ENCODE results near the gene TPBGL.

Gene TPBGL

DNA sequence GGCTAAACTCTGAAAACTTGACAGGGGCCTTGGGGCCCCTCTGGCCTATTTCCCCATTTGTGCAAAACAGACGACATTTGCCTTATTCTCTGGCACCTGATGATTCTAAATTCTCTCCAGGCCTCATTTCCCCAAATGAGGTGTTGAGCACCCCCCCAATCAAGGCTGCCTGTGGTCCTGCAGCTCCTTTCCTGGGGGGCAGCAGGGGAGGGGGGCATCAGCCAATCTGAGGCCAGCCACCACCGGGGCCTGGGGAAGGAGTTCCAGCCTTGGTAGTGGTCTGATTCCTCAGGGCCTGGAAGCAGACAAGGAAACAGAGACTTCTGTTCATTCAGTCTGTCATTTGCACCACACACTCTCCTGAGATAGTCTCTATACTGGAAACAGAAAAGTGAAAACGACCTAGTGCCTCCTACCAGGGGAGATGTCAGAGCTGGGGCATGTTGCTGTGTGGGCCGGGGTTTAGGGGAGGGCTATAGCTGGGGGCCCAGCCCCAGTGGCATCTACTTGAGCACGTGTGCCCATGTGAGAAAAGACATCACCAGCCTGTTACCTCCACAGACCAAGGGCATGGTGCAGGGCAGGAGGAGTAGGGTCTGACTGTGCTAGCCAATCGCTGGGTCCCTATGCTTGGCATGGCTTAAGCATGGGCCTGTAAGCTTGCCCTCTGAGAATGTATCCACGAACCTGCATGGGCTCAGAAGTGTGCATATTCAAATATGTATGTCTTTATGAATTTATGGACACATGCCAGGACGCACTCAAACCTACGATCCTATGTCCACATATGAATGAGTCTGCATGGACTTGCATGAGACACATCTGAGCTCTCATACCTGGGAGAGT is 1.8 kb upstream of the TPBGL start:
- DNase-seq (ENCODE audit: low read depth in 2 of 2), result no peak
- TF ChIP-seq, protein P1, sequence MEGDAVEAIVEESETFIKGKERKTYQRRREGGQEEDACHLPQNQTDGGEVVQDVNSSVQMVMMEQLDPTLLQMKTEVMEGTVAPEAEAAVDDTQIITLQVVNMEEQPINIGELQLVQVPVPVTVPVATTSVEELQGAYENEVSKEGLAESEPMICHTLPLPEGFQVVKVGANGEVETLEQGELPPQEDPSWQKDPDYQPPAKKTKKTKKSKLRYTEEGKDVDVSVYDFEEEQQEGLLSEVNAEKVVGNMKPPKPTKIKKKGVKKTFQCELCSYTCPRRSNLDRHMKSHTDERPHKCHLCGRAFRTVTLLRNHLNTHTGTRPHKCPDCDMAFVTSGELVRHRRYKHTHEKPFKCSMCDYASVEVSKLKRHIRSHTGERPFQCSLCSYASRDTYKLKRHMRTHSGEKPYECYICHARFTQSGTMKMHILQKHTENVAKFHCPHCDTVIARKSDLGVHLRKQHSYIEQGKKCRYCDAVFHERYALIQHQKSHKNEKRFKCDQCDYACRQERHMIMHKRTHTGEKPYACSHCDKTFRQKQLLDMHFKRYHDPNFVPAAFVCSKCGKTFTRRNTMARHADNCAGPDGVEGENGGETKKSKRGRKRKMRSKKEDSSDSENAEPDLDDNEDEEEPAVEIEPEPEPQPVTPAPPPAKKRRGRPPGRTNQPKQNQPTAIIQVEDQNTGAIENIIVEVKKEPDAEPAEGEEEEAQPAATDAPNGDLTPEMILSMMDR (IDR thresholded peaks at IDR 0.05; ENCODE audit: low read depth, low read length), result no peak
- H3K4me3 ChIP-seq (replicated peaks in 1 of 2; ENCODE audit: low read depth in 2 of 2, low read length in 2 of 2), result no peak overlapping the region

DNA sequence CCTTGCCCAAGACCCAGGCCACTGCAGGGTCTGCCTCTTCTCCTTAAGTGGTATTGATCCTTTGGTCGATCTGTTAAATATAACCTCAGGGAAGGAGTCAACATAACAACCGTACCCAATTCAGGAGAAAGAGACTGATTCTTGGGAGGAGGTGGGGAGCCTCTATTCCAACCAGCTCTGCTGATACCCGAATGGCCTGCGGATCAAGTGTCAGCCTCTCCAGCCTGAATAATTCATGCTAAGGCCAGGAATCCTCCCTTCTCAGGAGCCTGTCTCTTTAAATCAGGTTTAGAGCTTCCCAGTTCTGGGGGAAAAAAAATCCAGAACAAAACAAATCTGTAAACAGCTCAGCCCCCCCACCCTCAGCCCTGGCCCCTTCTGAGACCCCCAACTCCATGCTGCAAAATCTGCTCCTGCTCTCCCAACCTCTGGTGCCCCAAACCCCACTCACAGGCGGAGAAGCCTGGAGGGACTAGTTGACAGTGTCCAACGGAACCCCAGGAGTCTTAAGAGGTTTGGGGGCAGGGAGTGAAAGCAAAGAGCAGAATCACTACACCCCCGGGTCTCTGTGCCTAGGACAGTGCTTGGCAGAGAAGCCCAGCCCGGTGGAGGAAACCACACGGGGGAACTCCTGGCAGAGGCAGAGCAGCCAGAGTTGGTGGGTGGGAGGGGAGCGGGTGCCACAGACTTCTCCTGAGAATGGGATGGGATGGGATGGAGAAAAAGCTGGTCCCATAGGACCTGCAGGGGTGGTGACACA is 863 bp upstream of the TPBGL start:
- no peak for DNase-seq (ENCODE audit: low read depth in 2 of 2)
- no peak overlapping the region for H3K4me3 ChIP-seq (replicated peaks in 1 of 2; ENCODE audit: low read depth in 2 of 2, low read length in 2 of 2)
- TF ChIP-seq, protein P1 (IDR thresholded peaks at IDR 0.05; ENCODE audit: low read depth, low read length), result no peak

DNA sequence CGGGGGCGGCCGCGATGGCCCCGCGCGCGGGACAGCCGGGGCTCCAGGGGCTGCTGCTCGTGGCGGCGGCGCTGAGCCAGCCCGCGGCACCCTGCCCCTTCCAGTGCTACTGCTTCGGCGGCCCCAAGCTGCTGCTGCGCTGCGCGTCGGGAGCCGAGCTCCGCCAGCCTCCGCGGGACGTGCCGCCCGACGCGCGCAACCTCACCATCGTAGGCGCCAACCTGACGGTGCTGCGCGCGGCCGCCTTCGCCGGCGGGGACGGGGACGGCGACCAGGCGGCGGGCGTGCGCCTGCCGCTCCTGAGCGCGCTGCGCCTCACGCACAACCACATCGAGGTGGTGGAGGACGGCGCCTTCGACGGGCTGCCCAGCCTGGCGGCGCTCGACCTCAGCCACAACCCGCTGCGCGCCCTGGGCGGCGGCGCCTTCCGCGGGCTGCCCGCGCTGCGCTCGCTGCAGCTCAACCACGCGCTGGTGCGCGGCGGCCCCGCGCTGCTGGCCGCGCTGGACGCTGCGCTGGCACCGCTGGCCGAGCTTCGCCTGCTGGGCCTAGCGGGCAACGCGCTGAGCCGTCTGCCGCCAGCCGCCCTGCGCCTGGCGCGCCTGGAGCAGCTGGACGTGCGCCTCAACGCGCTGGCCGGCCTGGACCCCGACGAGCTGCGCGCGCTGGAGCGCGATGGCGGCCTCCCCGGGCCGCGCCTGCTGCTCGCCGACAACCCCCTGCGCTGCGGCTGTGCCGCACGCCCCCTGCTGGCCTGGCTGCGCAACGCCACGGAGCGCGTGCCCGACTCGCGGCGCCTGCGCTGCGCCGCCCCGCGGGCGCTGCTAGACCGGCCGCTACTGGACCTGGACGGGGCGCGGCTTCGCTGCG is 697 bp downstream of the TPBGL start:
- H3K4me3 ChIP-seq (replicated peaks in 1 of 2; ENCODE audit: low read depth in 2 of 2, low read length in 2 of 2), result peak overlapping the region; percentile 43 to 57
- DNase-seq (ENCODE audit: low read depth in 2 of 2), result peak; percentile 80 to 86
- TF ChIP-seq, protein P1 (IDR thresholded peaks at IDR 0.05; ENCODE audit: low read depth, low read length), result peak; percentile 44

DNA sequence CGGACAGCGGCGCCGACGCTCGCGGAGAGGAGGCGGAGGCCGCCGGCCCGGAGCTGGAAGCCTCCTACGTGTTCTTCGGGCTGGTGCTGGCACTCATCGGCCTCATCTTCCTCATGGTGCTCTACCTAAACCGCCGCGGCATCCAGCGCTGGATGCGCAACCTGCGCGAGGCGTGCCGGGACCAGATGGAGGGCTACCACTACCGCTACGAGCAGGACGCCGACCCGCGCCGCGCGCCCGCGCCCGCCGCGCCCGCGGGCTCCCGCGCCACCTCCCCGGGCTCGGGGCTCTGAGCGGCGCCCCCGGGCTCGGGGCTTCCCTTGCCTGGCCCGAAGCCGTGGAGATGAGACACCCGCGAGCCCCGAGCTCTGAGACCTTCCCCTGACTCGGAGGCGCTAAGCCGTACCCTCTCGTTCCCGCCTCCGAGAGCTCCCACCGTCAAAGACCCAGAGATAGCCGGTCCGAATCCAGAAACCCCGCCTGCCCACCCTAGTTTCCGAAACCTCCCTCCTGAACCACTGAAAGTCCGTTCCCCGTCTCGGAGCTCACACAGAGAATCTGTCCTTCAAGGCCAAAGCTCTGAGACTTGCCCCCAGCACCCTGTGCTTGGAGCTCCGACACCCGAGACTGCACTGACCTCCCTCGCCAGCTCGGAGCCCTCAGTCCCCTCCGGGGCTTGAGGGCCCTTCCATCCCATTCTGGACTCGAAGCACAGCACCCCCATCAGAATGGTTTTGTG is 1.5 kb downstream of the TPBGL start:
- H3K4me3 ChIP-seq (replicated peaks in 1 of 2; ENCODE audit: low read depth in 2 of 2, low read length in 2 of 2), result peak overlapping the region; percentile 43 to 57
- DNase-seq (ENCODE audit: low read depth in 2 of 2), result no peak
- TF ChIP-seq, protein P1 (IDR thresholded peaks at IDR 0.05; ENCODE audit: low read depth, low read length), result no peak

DNA sequence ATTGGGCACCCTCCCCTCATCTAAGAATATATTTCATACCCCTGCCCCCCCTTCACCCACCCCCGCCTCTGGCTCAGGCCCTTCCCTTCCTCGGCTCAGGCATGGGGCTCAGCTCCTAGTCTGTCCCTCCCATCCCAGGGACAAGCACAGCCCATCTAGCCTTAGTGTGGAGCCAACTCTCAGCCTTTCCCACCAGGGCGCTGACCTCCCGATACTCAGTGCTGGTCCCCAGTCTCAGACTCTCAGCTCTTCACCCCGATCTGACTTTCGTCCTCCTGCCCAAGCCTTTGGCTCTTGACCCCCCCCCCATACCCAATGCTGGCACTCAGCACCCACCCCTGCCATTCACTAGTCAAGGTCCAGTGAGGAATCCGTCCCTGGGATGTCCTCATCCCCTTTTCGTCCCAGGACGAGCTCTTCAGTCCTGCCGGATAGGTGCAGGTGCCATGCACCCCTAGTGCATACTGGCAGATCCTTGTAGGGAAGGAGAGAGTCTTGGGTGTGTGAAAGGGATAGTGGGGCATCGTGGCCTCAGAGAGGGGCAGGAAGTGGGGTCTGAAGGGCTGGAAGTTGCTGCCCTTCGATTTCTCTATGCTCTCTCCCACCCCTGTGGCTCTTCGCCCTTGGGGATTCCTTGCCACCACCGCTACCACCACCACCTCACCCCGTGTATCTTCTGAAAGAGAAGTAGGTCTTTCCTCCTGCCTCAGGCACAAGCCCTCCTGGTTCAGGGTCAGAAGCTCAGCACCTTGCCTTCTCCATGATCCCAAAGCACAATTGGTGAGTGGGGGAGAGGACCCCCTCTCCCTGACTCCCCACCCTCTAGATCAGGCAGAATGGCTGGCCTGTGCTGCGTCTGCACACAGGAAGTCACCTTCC is 2.4 kb downstream of the TPBGL start:
- TF ChIP-seq, protein P1 (IDR thresholded peaks at IDR 0.05; ENCODE audit: low read depth, low read length), result no peak
- H3K4me3 ChIP-seq (replicated peaks in 1 of 2; ENCODE audit: low read depth in 2 of 2, low read length in 2 of 2), result no peak overlapping the region
- no peak for DNase-seq (ENCODE audit: low read depth in 2 of 2)
